GM12878 (cell line): ENCODE measurements around the gene IL17B. TPM values are rescaled to one million over a fixed set of nuclear protein-coding genes. Genes with fewer than 3 reads are reported as not detected.

Experiments
- ATAC-seq: fragments of 200-7000 bp; cut with Tn5 transposase; 3 replicates; pipeline ENCODE4 v1.9.1; 2020; ENCODE audit warnings: mild to moderate bottlenecking, moderate library complexity
- BruUV-seq: library from RNA; stranded (reverse); fragments of 400-500 nt; replicated peaks from 2 replicates; lab custom pipeline; 2021; lab: Mats Ljungman, UMichigan
- CTCF ChIA-PET: fragments of 300-600 bp; sonication (Branson Sonifier 250); formaldehyde crosslinking; extraction: SDS; loops from one replicate; lab custom pipeline; 2021; ENCODE audit warnings: inconsistent platforms; lab: Yijun Ruan, JAX
- POLR2A ChIA-PET: fragments of 350-600 bp; formaldehyde crosslinking; extraction: SDS; loops from one replicate; lab custom pipeline; 2021; ENCODE audit warnings: inconsistent platforms; lab: Charles Lee
- RAD21 ChIA-PET: fragments of 300-600 bp; sonication (Branson Sonifier 250); formaldehyde crosslinking; loops from one replicate; lab custom pipeline; 2023; ENCODE audit warnings: antibody characterized with exemption; ENCODE audit not compliant: unreplicated experiment; lab: Charles Lee
- SMC1A ChIA-PET: fragments of 300-600 bp; sonication (Branson Sonifier 250); formaldehyde crosslinking; loops from one replicate; lab custom pipeline; 2023; ENCODE audit not compliant: unreplicated experiment, uncharacterized antibody; lab: Charles Lee
- DNase-seq: peaks from one replicate; pipeline ENCODE4 v3.0.0-alpha.2; 2011; ENCODE audit warnings: low read depth, low spot score
- FAIRE-seq: peaks from 3 replicates; lab custom pipeline; 2011; peaks lifted over from hg19 to GRCh38; lab: Jason Lieb, UNC
- H2AFZ ChIP-seq: 2 replicates; pipeline ENCODE4 v1.6.0; 2011; ENCODE audit warnings: low read depth, low read length, control low read depth; ENCODE audit not compliant: control insufficient read depth
- H3K27ac ChIP-seq: 2 replicates; pipeline ENCODE4 v1.5.1; 2011; ENCODE audit warnings: control low read depth; ENCODE audit not compliant: control insufficient read depth, insufficient read depth
- H3K27me3 ChIP-seq, 2 experiments: replicated peaks in 1 of 2; 2 replicates each; pipeline versions ENCODE4 v1.6.0 to v1.6.1; 2011; ENCODE audit warnings: low read length in 1 of 2; ENCODE audit not compliant: control insufficient read depth in 2 of 2, insufficient read depth in 2 of 2
- H3K36me3 ChIP-seq, 2 experiments: 2 replicates each; pipeline ENCODE4 v1.5.1; 2011; ENCODE audit warnings: low read length in 1 of 2; ENCODE audit not compliant: control insufficient read depth in 2 of 2, insufficient read depth in 2 of 2
- H3K4me1 ChIP-seq: 2 replicates; pipeline ENCODE4 v1.6.1; 2011; ENCODE audit warnings: mild to moderate bottlenecking, low read length, moderate library complexity, mixed read lengths; ENCODE audit not compliant: control insufficient read depth, insufficient read depth
- H3K4me2 ChIP-seq: 2 replicates; pipeline ENCODE4 v1.6.0; 2011; ENCODE audit warnings: control low read depth; ENCODE audit not compliant: control insufficient read depth, insufficient read depth
- H3K4me3 ChIP-seq: fragments of 200-600 bp; sonication (generic); 2 replicates; pipeline ENCODE4 v1.5.1; 2016
- H3K79me2 ChIP-seq: 2 replicates; pipeline ENCODE4 v1.6.0; 2011; ENCODE audit warnings: low read length; ENCODE audit not compliant: control insufficient read depth, insufficient read depth
- H3K9ac ChIP-seq: 2 replicates; pipeline ENCODE4 v1.8.0; 2011; ENCODE audit warnings: low read length, control low read depth, mixed read lengths; ENCODE audit not compliant: control insufficient read depth, insufficient read depth
- H3K9me3 ChIP-seq: replicated peaks from 3 replicates; pipeline ENCODE4 v1.5.1; 2011; ENCODE audit warnings: mild to moderate bottlenecking, low read length; ENCODE audit not compliant: control insufficient read depth, insufficient read depth
- H4K20me1 ChIP-seq: 2 replicates; pipeline ENCODE4 v1.6.0; 2011; ENCODE audit not compliant: control insufficient read depth, insufficient read depth
- BACH1 ChIP-seq: fragments of 450-650 bp; IDR thresholded peaks from 2 replicates; pipeline ENCODE4 v1.6.1; 2017; ENCODE audit warnings: mild to moderate bottlenecking, borderline replicate concordance
- HDGF ChIP-seq: fragments of 450-650 bp; IDR thresholded peaks from 2 replicates; pipeline ENCODE4 v1.6.1; 2016; ENCODE audit warnings: antibody characterized with exemption
- KAT2A ChIP-seq: conservative IDR thresholded peaks from 2 replicates; pipeline ENCODE4 v1.6.1; 2011; ENCODE audit warnings: low read depth, low read length; ENCODE audit not compliant: control insufficient read depth
- NR2F1 ChIP-seq: fragments of 450-650 bp; conservative IDR thresholded peaks from 2 replicates; pipeline ENCODE4 v1.6.1; 2017; ENCODE audit warnings: mild to moderate bottlenecking
- POLR2A ChIP-seq: IDR thresholded peaks from 2 replicates; pipeline ENCODE4 v1.6.1; 2011; ENCODE audit warnings: low read depth, mild to moderate bottlenecking, low read length
- POLR2AphosphoS5 ChIP-seq: IDR thresholded peaks from 2 replicates; pipeline ENCODE4 v1.6.1; 2011; ENCODE audit warnings: mild to moderate bottlenecking, low read length, inconsistent platforms
- SP1 ChIP-seq: IDR thresholded peaks from one replicate; pipeline ENCODE4 v1.6.1; 2011; ENCODE audit warnings: low read depth, low read length
- ZNF384 ChIP-seq: IDR thresholded peaks from 2 replicates; pipeline ENCODE4 v1.6.1; 2012; ENCODE audit warnings: low read depth, mild to moderate bottlenecking, low read length, improper control_type of control experiment, borderline replicate concordance
- WGBS: methylation state at CpG from one replicate; pipeline ENCODE4 v1.1.6; 2016; ENCODE audit warnings: low lambda C conversion rate; ENCODE audit not compliant: insufficient replicate concordance, insufficient coverage; ENCODE audit errors: missing lambda C conversion rate; 5-methylcytosine and 5-hydroxymethylcytosine counted together
- in situ Hi-C: fragments of 300-500 bp; cut with MboI; formaldehyde crosslinking; loops from 9 replicates; pipeline ENCODE4 v1.14.3; 2018; ENCODE audit warnings: mixed read lengths
- intact Hi-C: fragments of 100-400 bp; cut with micrococcal nuclease; formaldehyde crosslinking; loops from one replicate; pipeline ENCODE4 v1.14.2; 2022; ENCODE audit not compliant: unreplicated experiment
- polyA plus RNA-seq, 11 experiments: library from polyadenylated mRNA; depleted of rRNA in 4 of 11; unstranded in 6 of 11; stranded (reverse) in 5 of 11; fragments of >200 nt; fragmentation: Nextera tagmentation in 4 of 11; fragmentation: Illumina TruSeq in 1 of 11; extraction: Ambion mirVana in 4 of 11; extraction: Trizol in 1 of 11; gene quantifications; 1 replicate in 1 of 11; 2 replicates in 10 of 11; pipeline versions ENCODE4 v1.2.1 to v1.2.3, GENCODE V29; 2011 to 2016; ENCODE audit warnings: inconsistent platforms in 2 of 11, missing spikeins in 2 of 11, low read depth in 1 of 11
- total RNA-seq, 4 experiments: library from RNA; depleted of rRNA in 3 of 4; stranded (reverse); fragments of >200 nt in 3 of 4; fragmentation: Illumina TruSeq in 1 of 4; extraction: Trizol in 1 of 4; gene quantifications; 2 replicates each; pipeline versions ENCODE4 v1.2.1 to v1.2.3, GENCODE V29; 2013 to 2021
- TF ChIP-seq, protein P1 (sequence below): fragments of 450-650 bp; IDR thresholded peaks from 2 replicates; pipeline ENCODE4 v1.6.1; 2017; ENCODE audit warnings: antibody characterized with exemption, mild to moderate bottlenecking, moderate library complexity
- TF ChIP-seq, protein P2 (sequence below): fragments of 450-650 bp; IDR thresholded peaks from 2 replicates; pipeline ENCODE4 v1.6.1; 2017; ENCODE audit warnings: mild to moderate bottlenecking, low read depth, inconsistent platforms; ENCODE audit not compliant: poor library complexity, severe bottlenecking
- TF ChIP-seq, protein P3 (sequence below): fragments of 450-650 bp; formaldehyde crosslinking; IDR thresholded peaks from 2 replicates; pipeline ENCODE4 v1.4.0; 2020; ENCODE audit warnings: mild to moderate bottlenecking, moderate library complexity

Gene IL17B
- total and polyA plus RNA-seq, 10 of the 15 experiments (the other 5 are each of a cell fraction or from before 2014, with no cell fraction given): not detected

DNA sequence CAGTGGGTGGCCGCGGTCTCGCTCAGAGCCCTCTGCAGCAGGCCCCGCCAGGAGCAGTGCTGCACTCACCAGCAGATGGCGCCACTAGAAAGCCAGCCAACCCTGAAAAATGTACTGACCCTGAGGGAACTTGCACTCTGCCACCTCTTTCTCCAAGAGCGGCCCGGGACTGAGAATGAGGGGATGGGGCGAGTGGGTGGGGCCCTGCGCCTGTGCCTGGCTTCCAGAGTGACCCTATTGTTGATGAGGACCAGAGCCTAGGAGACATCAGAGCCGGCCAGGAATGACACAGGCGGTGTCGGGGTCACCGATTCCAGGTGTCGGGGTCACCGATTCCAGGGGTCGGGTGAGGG, 2.9 kb upstream of the IL17B start:
- intact Hi-C loops: loop anchor here (1.0 to 5.0 kb wide), 3 partner anchors 52 to 235 kb away; no protein-coding TSS in a partner anchor
- TF ChIP-seq, protein P1, sequence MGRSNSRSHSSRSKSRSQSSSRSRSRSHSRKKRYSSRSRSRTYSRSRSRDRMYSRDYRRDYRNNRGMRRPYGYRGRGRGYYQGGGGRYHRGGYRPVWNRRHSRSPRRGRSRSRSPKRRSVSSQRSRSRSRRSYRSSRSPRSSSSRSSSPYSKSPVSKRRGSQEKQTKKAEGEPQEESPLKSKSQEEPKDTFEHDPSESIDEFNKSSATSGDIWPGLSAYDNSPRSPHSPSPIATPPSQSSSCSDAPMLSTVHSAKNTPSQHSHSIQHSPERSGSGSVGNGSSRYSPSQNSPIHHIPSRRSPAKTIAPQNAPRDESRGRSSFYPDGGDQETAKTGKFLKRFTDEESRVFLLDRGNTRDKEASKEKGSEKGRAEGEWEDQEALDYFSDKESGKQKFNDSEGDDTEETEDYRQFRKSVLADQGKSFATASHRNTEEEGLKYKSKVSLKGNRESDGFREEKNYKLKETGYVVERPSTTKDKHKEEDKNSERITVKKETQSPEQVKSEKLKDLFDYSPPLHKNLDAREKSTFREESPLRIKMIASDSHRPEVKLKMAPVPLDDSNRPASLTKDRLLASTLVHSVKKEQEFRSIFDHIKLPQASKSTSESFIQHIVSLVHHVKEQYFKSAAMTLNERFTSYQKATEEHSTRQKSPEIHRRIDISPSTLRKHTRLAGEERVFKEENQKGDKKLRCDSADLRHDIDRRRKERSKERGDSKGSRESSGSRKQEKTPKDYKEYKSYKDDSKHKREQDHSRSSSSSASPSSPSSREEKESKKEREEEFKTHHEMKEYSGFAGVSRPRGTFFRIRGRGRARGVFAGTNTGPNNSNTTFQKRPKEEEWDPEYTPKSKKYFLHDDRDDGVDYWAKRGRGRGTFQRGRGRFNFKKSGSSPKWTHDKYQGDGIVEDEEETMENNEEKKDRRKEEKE: no peak
- TF ChIP-seq, protein P2, sequence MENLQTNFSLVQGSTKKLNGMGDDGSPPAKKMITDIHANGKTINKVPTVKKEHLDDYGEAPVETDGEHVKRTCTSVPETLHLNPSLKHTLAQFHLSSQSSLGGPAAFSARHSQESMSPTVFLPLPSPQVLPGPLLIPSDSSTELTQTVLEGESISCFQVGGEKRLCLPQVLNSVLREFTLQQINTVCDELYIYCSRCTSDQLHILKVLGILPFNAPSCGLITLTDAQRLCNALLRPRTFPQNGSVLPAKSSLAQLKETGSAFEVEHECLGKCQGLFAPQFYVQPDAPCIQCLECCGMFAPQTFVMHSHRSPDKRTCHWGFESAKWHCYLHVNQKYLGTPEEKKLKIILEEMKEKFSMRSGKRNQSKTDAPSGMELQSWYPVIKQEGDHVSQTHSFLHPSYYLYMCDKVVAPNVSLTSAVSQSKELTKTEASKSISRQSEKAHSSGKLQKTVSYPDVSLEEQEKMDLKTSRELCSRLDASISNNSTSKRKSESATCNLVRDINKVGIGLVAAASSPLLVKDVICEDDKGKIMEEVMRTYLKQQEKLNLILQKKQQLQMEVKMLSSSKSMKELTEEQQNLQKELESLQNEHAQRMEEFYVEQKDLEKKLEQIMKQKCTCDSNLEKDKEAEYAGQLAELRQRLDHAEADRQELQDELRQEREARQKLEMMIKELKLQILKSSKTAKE: no peak
- TF ChIP-seq HDGF (no peak), POLR2A (no peak), NR2F1 (peak; percentile 70), SP1 (no peak), KAT2A (no peak), BACH1 (no peak), ZNF384 (no peak), POLR2AphosphoS5 (no peak)
- TF ChIP-seq, protein P3, sequence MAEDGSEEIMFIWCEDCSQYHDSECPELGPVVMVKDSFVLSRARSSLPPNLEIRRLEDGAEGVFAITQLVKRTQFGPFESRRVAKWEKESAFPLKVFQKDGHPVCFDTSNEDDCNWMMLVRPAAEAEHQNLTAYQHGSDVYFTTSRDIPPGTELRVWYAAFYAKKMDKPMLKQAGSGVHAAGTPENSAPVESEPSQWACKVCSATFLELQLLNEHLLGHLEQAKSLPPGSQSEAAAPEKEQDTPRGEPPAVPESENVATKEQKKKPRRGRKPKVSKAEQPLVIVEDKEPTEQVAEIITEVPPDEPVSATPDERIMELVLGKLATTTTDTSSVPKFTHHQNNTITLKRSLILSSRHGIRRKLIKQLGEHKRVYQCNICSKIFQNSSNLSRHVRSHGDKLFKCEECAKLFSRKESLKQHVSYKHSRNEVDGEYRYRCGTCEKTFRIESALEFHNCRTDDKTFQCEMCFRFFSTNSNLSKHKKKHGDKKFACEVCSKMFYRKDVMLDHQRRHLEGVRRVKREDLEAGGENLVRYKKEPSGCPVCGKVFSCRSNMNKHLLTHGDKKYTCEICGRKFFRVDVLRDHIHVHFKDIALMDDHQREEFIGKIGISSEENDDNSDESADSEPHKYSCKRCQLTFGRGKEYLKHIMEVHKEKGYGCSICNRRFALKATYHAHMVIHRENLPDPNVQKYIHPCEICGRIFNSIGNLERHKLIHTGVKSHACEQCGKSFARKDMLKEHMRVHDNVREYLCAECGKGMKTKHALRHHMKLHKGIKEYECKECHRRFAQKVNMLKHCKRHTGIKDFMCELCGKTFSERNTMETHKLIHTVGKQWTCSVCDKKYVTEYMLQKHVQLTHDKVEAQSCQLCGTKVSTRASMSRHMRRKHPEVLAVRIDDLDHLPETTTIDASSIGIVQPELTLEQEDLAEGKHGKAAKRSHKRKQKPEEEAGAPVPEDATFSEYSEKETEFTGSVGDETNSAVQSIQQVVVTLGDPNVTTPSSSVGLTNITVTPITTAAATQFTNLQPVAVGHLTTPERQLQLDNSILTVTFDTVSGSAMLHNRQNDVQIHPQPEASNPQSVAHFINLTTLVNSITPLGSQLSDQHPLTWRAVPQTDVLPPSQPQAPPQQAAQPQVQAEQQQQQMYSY: no peak

More for the DNA sequence above, 2.9 kb upstream of the IL17B start:
- H3K36me3 ChIP-seq: no peaks in the 10 kb centered on the region
- H3K4me2 ChIP-seq: no peak overlapping the region
- in situ Hi-C loops: no loop called here
- no TSS peak for BruUV-seq
- WGBS: 35% methylated on average over 16 of the region's 16 CpGs
- H3K4me1 ChIP-seq: no peaks in the 10 kb centered on the region
- no peak overlapping the region for H3K4me3 ChIP-seq
- H2AFZ ChIP-seq: no peak overlapping the region
- RAD21 ChIA-PET: interaction anchor here (1.0 to 4.9 kb wide), 6 partner anchors 40 to 237 kb away, joined by 3 to 22 read pairs (median 7); no protein-coding TSS in a partner anchor
- H3K9me3 ChIP-seq: no peaks in the 10 kb centered on the region
- no peak for DNase-seq
- H3K27ac ChIP-seq: no peak overlapping the region
- CTCF ChIA-PET: interaction anchor here (0.7 to 12.8 kb wide), 18 partner anchors 8 to 239 kb away, joined by 3 to 137 read pairs (median 13); partner anchors contain the start of gene GRPEL2
- SMC1A ChIA-PET: interaction anchor here (0.5 to 6.5 kb wide), 10 partner anchors 12 to 237 kb away, joined by 3 to 52 read pairs (median 3); partner anchors contain the start of gene GRPEL2
- no peaks in the 10 kb centered on the region for H3K79me2 ChIP-seq
- no peak overlapping the region for H3K9ac ChIP-seq
- FAIRE-seq: peak; percentile 76
- POLR2A ChIA-PET: no interaction called here
- no peaks in the 10 kb centered on the region for H4K20me1 ChIP-seq
- peaks cover 0 to 2% of the 10 kb centered on the region in 2 experiments; a peak in 2 of 4 replicates for H3K27me3 ChIP-seq
- ATAC-seq: peak; percentile 97
